Stimulated activated naive CD8-positive, alpha-beta T cell treated with anti-CD3 and anti-CD28 coated beads, Interleukin-15, Interleukin-2, amounts not matched to agents 100 ng/mL and 50 ng/mL, for 24 hours (primary cell): Measurements from ENCODE around the gene KIAA2012.
"Not testable (repeated sequence)": the region's sequence is repeated elsewhere in the genome, so short reads cannot be mapped to it uniquely, and the experiment has no call there.

Source experiments
- H3K27ac Mint-ChIP-seq: one replicate; pipeline ENCODE4 v1.8.0; 2021; ENCODE audit warnings: mild to moderate bottlenecking, mixed read lengths
- H3K27me3 Mint-ChIP-seq: one replicate; pipeline ENCODE4 v1.8.0; 2021; ENCODE audit warnings: mixed read lengths
- H3K36me3 Mint-ChIP-seq: one replicate; pipeline ENCODE4 v1.8.0; 2021; ENCODE audit warnings: low read depth, mixed read lengths
- H3K4me1 Mint-ChIP-seq: one replicate; pipeline ENCODE4 v1.8.0; 2021; ENCODE audit warnings: low read depth, mixed read lengths
- H3K4me3 Mint-ChIP-seq: one replicate; pipeline ENCODE4 v1.8.0; 2021; ENCODE audit warnings: mild to moderate bottlenecking, mixed read lengths
- H3K9me3 Mint-ChIP-seq: one replicate; pipeline ENCODE4 v1.8.0; 2021; ENCODE audit warnings: mixed read lengths

The KIAA2012 gene

DNA sequence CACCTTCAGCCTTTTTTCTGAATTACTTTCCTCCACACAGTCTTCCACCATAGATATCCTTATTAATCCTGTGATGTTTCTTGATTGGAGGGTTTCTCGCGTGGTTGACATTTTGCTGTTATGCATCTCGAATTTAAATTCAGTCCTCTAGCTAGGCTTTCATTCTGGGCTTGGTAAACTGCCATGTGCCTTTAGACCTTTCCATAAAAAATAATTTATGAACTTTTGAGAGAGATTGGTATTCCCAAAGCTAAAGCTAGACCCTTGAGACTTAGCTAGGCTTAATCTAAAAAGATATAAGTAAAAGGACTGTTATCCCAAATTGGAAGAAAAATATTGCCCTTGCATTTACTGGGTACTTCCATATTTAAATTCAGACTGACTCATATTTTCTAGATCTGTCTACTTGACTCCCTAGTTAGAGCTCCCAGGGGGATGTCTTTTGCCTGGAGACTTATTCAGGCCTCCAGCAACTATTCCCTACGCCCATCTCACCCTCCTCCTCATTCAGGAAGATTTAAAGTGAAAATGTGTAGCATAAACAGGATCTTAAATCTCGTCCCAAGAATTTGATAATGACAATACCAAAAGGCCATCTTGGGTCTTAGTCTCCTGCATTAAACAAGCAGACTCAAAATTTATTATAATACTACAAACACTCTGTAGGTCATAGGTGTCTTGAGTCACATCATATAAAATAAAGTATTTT, 60.3 kb downstream of the KIAA2012 start:
- Mint-ChIP-seq H3K27ac (no peak overlapping the region), H3K9me3 (no peaks in the 10 kb centered on the region), H3K36me3 (no peaks in the 10 kb centered on the region), H3K27me3 (peaks cover 3% of the 10 kb centered on the region), H3K4me3 (no peak overlapping the region), H3K4me1 (no peaks in the 10 kb centered on the region)

DNA sequence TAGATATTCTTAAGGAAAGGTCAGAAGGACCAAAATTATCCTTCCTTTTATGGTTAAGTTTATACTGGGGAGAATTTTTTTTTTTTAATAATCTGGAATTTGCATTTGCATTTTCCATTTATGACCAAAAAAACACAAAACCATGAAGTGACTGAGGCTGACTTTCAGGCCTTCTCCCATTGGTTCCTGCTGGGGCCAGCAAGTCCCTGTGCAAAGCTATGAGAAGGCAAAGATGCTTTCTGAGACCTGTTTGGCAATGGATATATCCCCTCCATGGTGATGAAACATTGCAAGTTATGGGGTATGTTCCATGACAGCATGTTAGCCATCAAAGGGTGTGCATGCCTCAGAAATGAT, 60.8 kb downstream of the KIAA2012 start:
- no peaks in the 10 kb centered on the region for H3K36me3 Mint-ChIP-seq
- H3K4me3 Mint-ChIP-seq = no peak overlapping the region
- H3K27me3 Mint-ChIP-seq = peaks cover 6% of the 10 kb centered on the region
- H3K4me1 Mint-ChIP-seq = no peaks in the 10 kb centered on the region
- H3K27ac Mint-ChIP-seq = no peak overlapping the region
- H3K9me3 Mint-ChIP-seq = no peaks in the 10 kb centered on the region

DNA sequence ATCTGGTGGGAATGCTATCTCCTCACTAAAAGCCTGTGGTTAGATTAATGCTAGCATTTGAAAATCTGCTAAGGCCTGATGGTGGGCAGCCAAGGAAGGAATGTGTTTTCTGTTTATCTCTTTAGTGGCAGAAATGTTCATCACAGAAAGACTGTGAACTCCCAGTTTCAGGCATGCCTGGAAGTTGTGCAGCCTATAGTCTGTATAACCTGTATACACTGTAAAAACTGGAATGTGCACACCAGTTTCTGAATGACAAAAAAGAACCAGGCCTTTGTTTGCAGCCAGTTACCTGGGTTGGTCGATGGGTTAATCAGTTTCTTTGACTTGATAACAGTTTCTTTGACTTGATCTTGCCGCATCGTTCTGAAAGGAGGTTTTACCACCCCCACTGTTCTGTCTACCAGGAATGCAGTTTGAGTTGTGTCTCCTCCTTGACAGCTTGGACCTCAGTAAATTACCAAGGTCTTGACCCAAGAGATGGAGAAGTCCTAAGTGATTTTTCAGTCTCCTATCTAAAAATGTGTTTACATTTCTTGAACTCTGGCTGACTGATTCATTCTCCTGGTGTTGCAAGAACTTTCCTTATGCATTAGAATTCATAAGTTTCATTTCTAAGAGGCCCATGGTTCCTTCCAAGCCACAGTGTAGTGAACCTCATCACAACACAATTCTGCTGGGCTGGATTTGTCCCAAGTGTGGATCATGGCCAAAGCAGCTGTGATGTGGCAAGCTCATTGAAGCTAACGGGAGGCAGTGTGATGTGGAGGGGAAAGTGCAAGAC, 62.2 kb downstream of the KIAA2012 start:
- Mint-ChIP-seq H3K4me3 (no peak overlapping the region), H3K4me1 (no peaks in the 10 kb centered on the region), H3K27me3 (peaks cover 6% of the 10 kb centered on the region), H3K9me3 (no peaks in the 10 kb centered on the region), H3K36me3 (no peaks in the 10 kb centered on the region), H3K27ac (no peak overlapping the region)

DNA sequence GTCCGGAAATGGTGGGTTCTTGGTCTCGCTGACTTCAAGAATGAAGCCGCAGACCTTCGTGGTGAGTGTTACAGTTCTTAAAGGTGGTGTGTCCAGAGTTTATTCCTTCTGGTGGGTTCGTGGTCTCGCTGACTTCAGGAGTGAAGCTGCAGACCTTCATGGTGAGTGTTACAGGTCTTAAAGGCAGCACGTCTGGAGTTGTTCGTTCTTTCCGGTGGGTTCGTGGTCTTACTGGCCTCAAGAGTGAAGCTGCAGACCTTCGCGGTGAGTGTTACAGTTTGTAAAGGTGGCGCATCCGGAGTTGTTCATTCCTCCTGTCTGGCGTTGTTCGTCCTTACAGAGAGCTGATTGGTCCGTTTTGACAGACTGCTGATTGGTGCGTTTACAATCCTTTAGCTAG, 63.0 kb downstream of the KIAA2012 start:
- not testable (repeated sequence) for H3K36me3 Mint-ChIP-seq, H3K27ac Mint-ChIP-seq, H3K4me3 Mint-ChIP-seq, H3K9me3 Mint-ChIP-seq, H3K4me1 Mint-ChIP-seq, H3K27me3 Mint-ChIP-seq

DNA sequence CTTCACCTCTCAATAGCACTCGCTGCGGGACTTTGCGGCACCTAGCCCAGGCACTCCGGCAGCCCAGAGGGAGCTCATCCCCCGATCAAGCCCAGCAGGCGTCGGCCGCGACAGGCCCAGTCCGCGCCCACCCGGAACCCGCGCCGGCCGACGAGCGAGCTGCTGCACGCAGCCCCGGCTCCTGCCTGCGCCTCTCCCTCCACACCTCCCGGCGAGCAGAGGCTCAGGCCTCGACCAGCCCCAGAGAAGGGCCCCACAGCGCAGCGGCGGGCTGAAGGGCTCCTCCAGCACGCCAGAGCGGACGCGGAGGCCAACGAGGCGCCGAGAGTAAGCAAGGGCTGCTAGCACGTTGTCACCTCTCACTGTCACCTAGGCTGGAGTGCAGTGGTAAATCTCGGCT, 63.5 kb downstream of the KIAA2012 start:
- no peak overlapping the region for H3K4me3 Mint-ChIP-seq
- no peaks in the 10 kb centered on the region for H3K9me3 Mint-ChIP-seq
- H3K36me3 Mint-ChIP-seq = no peaks in the 10 kb centered on the region
- no peaks in the 10 kb centered on the region for H3K4me1 Mint-ChIP-seq
- no peak overlapping the region for H3K27ac Mint-ChIP-seq
- H3K27me3 Mint-ChIP-seq = peaks cover 6% of the 10 kb centered on the region

DNA sequence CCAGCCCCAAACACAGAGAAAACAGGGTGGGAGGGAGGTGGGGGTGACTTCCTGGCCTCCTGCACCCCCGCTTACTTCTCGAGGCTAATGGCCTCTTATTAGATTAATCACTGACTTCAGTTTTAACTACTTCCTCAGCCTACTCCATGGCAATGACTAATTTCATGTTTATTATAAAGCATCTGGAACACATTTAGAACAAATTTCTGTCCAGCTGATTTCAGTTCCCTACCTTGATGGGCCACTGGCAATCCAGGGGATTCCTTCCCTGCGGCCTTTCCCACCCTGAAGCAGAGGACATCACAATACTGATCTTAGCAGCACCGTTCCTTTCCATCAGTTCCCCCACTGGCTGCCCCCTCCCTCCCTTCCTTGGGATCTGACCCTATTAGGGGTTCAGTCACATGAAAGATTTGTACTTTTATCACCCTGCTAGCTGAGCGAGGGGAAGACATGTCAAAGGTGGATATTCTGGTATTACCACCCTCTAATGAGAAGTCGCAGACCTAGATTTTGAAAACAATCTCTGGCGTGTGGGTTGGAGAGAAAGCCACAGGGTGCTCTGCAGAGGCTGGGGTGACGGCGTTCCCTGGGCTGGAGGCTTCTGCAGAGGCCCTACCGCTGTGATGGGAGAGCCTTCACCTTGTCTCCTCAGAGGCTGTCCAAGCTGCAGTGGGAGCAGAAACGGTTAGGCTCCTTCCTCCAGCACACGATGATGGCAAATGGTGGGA, 67.6 kb downstream of the KIAA2012 start:
- no peaks in the 10 kb centered on the region for H3K9me3 Mint-ChIP-seq
- no peaks in the 10 kb centered on the region for H3K36me3 Mint-ChIP-seq
- peaks cover 6% of the 10 kb centered on the region for H3K27me3 Mint-ChIP-seq
- no peak overlapping the region for H3K4me3 Mint-ChIP-seq
- H3K4me1 Mint-ChIP-seq = no peaks in the 10 kb centered on the region
- H3K27ac Mint-ChIP-seq = no peak overlapping the region

DNA sequence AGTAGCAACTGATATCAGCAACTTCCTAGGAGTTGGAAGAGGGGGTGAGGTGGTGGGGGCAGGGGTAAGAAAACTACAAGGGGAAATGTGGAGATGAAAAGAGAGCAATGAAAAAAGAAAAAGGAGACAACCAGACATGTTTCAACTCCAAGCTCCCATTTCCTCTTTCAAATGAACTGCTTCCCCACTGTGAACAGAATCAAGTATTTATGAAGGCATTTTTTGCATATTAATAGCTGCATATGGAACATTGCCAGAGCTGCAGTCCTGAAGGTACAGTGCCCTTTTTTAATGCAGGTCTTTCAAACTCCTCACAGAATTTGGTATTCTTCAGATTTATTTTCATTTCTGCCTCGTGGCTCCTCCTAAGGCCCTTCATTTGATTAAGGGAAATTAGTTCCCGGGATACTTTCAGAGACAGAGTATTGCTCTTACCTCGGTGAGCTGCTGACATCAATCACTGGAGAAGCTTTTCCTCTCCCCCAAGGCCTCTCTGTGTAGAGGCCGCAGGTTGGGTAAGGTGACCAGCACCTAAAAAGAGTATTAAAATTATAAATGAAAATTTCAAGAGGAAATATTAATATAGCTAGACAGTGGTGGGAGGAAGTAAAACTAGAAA, 68.4 kb downstream of the KIAA2012 start:
- Mint-ChIP-seq H3K27me3 (peaks cover 6% of the 10 kb centered on the region), H3K9me3 (no peaks in the 10 kb centered on the region), H3K4me3 (no peak overlapping the region), H3K4me1 (no peaks in the 10 kb centered on the region), H3K27ac (no peak overlapping the region), H3K36me3 (no peaks in the 10 kb centered on the region)

DNA sequence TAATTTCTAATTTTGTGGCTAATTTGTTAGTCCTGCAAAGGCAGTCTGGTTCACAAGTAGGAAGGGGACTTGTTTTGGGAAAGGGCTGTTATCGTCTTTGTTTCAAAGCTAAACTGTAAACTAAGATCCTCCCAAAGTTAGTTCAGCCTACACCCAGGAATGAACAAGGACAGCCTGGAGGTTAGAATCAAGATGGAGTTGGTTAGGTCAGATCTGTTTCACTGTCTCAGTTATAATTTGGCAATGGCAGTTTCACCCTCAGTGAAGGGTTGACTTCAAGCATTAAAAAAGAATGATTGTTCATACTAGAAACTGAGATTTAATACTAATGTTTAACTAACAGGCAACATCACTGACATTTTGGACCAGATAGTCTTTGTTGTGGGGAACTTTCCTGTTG, 69.5 kb downstream of the KIAA2012 start:
- H3K36me3 Mint-ChIP-seq = no peaks in the 10 kb centered on the region
- no peak overlapping the region for H3K4me3 Mint-ChIP-seq
- H3K9me3 Mint-ChIP-seq = no peaks in the 10 kb centered on the region
- no peaks in the 10 kb centered on the region for H3K4me1 Mint-ChIP-seq
- no peak overlapping the region for H3K27ac Mint-ChIP-seq
- H3K27me3 Mint-ChIP-seq = peaks cover 6% of the 10 kb centered on the region

DNA sequence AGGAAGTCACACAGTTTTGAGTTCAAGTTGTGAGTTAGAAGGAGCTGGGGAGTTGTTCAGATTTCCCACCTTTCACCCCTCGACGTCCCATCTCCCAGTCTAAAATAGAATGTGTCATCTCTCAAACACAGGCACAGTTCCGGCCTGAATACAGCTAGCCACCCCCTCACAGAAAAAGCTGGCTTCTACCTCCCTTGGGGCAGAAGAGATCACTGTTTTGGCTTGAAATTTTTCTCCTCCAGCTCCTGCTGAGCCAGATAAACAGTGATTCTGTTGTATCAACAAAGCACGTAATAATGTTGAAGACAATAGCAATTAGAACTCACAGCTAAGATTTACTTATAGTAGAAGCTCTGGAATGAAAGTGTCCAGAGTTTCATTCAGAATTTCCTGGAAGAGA, 74.7 kb downstream of the KIAA2012 start:
- Mint-ChIP-seq H3K27ac (no peak overlapping the region), H3K9me3 (no peaks in the 10 kb centered on the region), H3K36me3 (no peaks in the 10 kb centered on the region), H3K4me1 (no peaks in the 10 kb centered on the region), H3K4me3 (no peak overlapping the region), H3K27me3 (peaks cover 7% of the 10 kb centered on the region)

DNA sequence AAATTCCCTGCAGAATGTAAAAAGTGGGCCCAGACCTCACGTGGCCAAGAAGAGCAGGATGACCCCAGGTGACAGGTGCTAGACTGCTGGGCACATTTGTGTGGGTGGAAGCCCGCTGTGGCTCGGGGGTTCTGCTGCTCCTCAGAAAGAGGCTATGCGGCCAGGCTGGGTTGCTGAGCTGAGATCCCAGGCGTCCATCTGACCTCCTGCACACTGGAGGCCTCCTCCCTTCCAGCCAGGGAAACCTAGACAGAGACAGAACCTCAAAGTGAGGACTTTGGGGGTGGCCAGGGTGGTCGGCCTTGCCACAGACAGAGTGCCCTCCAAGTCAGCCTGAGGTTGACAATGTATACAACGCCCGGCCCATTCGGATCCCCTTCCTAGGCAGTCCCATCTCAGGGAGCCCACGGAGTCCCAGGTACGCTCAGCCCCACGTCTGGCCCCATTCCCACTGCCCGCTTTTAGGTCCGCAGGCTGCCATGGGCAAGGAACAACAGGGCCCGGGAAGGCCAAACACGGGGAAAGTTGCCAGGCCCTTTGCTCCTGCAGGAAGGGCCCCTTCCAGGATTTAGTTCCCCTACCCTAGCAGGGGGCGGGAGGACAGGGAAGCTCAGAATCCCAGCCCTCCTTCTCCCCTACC, 75.6 kb downstream of the KIAA2012 start:
- Mint-ChIP-seq H3K27ac (no peak overlapping the region), H3K27me3 (peaks cover 10% of the 10 kb centered on the region), H3K36me3 (no peaks in the 10 kb centered on the region), H3K9me3 (no peaks in the 10 kb centered on the region), H3K4me3 (no peak overlapping the region), H3K4me1 (no peaks in the 10 kb centered on the region)

DNA sequence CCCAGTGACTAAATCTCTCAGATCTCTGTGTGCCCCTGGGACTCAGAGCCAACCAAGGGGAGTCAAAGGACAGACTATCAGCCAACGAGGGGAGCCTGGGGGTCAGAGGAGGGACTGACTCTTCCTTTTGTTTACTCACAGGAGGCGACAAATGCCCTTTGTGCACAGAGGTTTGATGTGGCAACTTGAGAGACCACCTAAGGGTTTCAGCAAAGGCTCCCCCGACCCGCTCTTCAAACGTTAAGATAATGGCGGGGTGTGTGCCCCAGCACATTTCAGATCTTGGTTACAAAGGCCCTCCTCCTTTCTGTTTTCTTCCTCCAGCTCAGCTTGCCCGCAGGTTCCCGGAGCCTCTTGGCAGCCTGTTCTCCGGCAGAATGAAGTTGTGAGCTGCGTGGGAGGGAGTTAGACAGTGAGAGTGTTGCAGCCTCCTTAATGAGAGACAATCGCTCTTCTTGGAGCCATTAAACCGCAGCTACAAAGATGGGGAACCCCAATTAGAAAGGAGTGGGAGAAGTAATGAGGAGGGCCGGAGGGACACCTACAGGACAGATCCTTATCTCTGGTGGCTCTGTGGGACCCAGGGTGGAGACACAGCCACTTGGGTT, 76.2 kb downstream of the KIAA2012 start:
- Mint-ChIP-seq H3K4me1 (no peaks in the 10 kb centered on the region), H3K36me3 (no peaks in the 10 kb centered on the region), H3K4me3 (no peak overlapping the region), H3K9me3 (no peaks in the 10 kb centered on the region), H3K27ac (no peak overlapping the region), H3K27me3 (peaks cover 10% of the 10 kb centered on the region)

DNA sequence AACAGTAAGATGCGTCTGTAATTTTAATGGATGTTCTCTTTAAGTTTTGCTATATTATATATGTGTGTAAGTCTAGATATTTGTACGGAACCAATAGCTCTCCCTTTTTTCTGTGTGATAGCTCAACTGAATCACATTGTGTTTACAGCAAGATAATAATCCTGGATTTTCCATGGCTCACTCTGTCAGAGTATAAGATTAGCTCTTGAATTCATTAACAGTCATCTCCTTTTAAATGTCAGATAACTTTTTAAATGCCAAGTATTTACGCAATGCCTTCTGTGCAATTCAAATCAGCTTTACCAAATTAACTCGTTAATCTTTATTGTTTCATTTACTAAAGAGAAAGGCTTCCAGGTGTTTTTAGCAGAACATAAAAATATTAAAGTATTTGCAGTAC, 76.9 kb downstream of the KIAA2012 start:
- Mint-ChIP-seq H3K36me3 (no peaks in the 10 kb centered on the region), H3K4me3 (no peak overlapping the region), H3K9me3 (no peaks in the 10 kb centered on the region), H3K4me1 (no peaks in the 10 kb centered on the region), H3K27ac (no peak overlapping the region), H3K27me3 (peaks cover 14% of the 10 kb centered on the region)

DNA sequence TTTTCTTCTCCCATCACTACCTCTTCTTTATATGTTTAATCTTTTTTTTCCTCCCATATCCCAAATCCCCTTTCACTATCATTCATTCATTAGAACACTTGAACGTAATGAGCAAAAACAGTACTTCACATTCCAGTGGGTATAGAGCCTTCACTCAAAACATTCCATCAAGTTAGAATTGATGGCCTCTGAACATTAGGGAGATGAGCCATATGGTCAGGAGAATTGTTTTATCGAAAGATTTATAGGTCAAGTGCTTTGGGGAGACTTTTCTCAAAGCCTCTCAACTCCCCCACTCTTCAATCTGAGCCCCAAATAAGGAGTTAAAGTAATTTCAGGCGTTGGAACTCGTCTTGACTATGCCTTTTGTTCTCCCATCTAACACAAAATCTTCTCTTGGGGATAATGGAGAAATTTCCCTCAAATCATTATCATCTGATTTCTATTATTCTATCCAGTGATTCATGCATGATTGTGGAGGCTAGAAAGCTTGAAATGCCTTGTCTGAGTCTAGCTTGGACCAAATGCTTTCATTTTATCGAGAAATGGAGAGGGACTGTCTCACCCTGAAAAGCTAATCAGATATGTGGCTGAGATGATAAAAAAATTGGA, 79.2 kb downstream of the KIAA2012 start:
- no peak overlapping the region for H3K4me3 Mint-ChIP-seq
- no peaks in the 10 kb centered on the region for H3K36me3 Mint-ChIP-seq
- no peaks in the 10 kb centered on the region for H3K4me1 Mint-ChIP-seq
- H3K27ac Mint-ChIP-seq = no peak overlapping the region
- H3K9me3 Mint-ChIP-seq = no peaks in the 10 kb centered on the region
- peaks cover 14% of the 10 kb centered on the region for H3K27me3 Mint-ChIP-seq

DNA sequence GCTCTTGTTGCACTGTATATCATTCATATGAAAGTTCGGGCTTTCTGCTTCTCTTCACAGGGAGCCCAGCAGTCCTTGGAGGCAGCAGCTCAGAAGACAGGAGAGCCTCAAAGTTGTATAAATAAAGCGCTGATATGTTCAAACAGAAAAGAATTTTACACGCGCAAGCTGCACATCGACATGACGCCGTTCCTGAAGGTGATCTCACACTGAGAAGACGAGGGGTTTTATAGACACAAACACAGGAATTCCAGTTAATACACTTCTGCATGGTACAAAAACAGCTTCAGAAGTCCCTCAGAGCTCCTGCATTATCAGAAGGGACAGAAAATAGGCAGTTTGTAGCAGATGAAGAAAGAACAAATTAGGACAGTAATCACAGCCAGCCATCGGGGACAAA, 81.6 kb downstream of the KIAA2012 start:
- Mint-ChIP-seq H3K36me3 (no peaks in the 10 kb centered on the region), H3K27me3 (peaks cover 12% of the 10 kb centered on the region), H3K27ac (no peak overlapping the region), H3K4me1 (no peaks in the 10 kb centered on the region), H3K4me3 (no peak overlapping the region), H3K9me3 (no peaks in the 10 kb centered on the region)
